ENCODE data around the gene MAP4K5.

DNA sequence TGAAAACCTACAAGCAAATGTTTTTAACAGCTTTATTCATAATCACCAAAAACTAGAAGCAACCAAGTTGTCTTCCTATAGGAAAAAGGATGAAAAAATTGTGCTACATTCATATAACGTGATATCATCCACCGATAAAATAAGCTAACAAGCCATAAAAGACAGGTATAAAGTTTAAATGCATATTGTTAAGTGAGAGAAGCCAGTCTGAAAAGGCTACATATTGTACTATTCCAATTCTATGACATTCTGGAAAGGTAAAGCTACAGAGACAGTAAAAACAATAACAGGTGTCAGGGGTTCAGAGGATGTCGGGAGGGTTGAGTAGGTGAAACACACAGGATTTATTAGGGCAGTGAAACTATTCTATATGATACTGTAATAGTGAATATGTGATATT, 158.4 kb downstream of the MAP4K5 start:
- TF ChIP-seq, protein P1, sequence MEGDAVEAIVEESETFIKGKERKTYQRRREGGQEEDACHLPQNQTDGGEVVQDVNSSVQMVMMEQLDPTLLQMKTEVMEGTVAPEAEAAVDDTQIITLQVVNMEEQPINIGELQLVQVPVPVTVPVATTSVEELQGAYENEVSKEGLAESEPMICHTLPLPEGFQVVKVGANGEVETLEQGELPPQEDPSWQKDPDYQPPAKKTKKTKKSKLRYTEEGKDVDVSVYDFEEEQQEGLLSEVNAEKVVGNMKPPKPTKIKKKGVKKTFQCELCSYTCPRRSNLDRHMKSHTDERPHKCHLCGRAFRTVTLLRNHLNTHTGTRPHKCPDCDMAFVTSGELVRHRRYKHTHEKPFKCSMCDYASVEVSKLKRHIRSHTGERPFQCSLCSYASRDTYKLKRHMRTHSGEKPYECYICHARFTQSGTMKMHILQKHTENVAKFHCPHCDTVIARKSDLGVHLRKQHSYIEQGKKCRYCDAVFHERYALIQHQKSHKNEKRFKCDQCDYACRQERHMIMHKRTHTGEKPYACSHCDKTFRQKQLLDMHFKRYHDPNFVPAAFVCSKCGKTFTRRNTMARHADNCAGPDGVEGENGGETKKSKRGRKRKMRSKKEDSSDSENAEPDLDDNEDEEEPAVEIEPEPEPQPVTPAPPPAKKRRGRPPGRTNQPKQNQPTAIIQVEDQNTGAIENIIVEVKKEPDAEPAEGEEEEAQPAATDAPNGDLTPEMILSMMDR (IDR thresholded peaks at IDR 0.05; ENCODE audit: insufficient read depth, low read depth, low read length) = no peak
- no peak for TF ChIP-seq EZH2 (IDR thresholded peaks at IDR 0.05; ENCODE audit: insufficient read depth, low read length)

All from astrocyte (in vitro differentiated cells and primary cell).